ENCODE results near the gene PLA2G4D.
A peak's percentile ranks its signal among the peaks of the same experiment; 100 is the strongest.

Gene PLA2G4D

GRCh38 chr15:42060797-42061196 is 33.6 kb downstream of the PLA2G4D start:
- Histone ChIP-seq H3K27me3 (ENCODE audit: insufficient read depth, low read length) (peaks cover 27% of the 10 kb centered on the region), H3K27ac (ENCODE audit: low read depth, low read length) (no peak overlapping the region), H3K36me3 (ENCODE audit: insufficient read depth, low read length) (no peaks in the 10 kb centered on the region), H3K4me1 (ENCODE audit: control insufficient read depth, insufficient read depth, low read length, unreplicated experiment) (peaks cover 6% of the 10 kb centered on the region), H3K4me3 (ENCODE audit: low read depth, low read length) (no peak overlapping the region), H2AFZ (ENCODE audit: low read length, unreplicated experiment) (no peak overlapping the region), H3K79me2 (ENCODE audit: control insufficient read depth, insufficient read depth, low read length, unreplicated experiment) (no peaks in the 10 kb centered on the region)

- Histone ChIP-seq H3K27ac (ENCODE audit: low read depth, low read length) (no peak overlapping the region), H3K4me1 (ENCODE audit: control insufficient read depth, insufficient read depth, low read length, unreplicated experiment) (peaks cover 6% of the 10 kb centered on the region), H3K36me3 (ENCODE audit: insufficient read depth, low read length) (no peaks in the 10 kb centered on the region), H3K79me2 (ENCODE audit: control insufficient read depth, insufficient read depth, low read length, unreplicated experiment) (no peaks in the 10 kb centered on the region), H2AFZ (ENCODE audit: low read length, unreplicated experiment) (no peak overlapping the region), H3K4me3 (ENCODE audit: low read depth, low read length) (no peak overlapping the region), H3K27me3 (ENCODE audit: insufficient read depth, low read length) (peaks cover 28% of the 10 kb centered on the region)
These were observed 33.9 kb downstream of the PLA2G4D start for GRCh38 chr15:42060477-42060763.

- no peak overlapping the region for H3K27ac ChIP-seq (ENCODE audit: low read depth, low read length)
- peaks cover 28% of the 10 kb centered on the region for H3K27me3 ChIP-seq (ENCODE audit: insufficient read depth, low read length)
- no peak overlapping the region for H2AFZ ChIP-seq (ENCODE audit: low read length, unreplicated experiment)
- no peaks in the 10 kb centered on the region for H3K36me3 ChIP-seq (ENCODE audit: insufficient read depth, low read length)
- peaks cover 6% of the 10 kb centered on the region for H3K4me1 ChIP-seq (ENCODE audit: control insufficient read depth, insufficient read depth, low read length, unreplicated experiment)
- no peaks in the 10 kb centered on the region for H3K79me2 ChIP-seq (ENCODE audit: control insufficient read depth, insufficient read depth, low read length, unreplicated experiment)
- H3K4me3 ChIP-seq (ENCODE audit: low read depth, low read length), result no peak overlapping the region
These were observed 34.5 kb downstream of the PLA2G4D start for GRCh38 chr15:42059661-42060476.

DNA sequence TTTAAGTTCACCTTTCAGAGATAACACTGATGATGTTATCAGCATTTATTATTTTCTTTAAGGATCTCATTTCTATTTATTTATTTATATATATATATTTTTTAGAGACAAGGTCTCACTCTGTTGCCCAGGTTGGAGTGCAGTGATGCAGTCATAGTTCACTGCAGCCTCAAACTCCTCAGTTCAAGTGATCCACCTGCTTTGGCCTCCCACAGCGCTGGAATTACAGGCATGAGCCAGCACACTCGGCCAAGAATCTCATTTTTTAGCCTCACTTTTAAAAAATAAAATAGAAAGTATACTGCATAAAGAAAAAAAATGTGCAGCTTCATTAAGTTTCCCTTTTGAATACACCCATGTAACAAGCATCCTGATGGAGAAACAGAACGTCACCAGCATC is 35.6 kb downstream of the PLA2G4D start:
- no peak overlapping the region for H3K4me3 ChIP-seq (ENCODE audit: low read depth, low read length)
- H2AFZ ChIP-seq (ENCODE audit: low read length, unreplicated experiment), result no peak overlapping the region
- peaks cover 28% of the 10 kb centered on the region for H3K27me3 ChIP-seq (ENCODE audit: insufficient read depth, low read length)
- no peak overlapping the region for H3K27ac ChIP-seq (ENCODE audit: low read depth, low read length)
- no peaks in the 10 kb centered on the region for H3K36me3 ChIP-seq (ENCODE audit: insufficient read depth, low read length)
- H3K79me2 ChIP-seq (ENCODE audit: control insufficient read depth, insufficient read depth, low read length, unreplicated experiment), result no peaks in the 10 kb centered on the region
- peaks cover 6% of the 10 kb centered on the region for H3K4me1 ChIP-seq (ENCODE audit: control insufficient read depth, insufficient read depth, low read length, unreplicated experiment)

GRCh38 chr15:42057799-42058646 is 36.3 kb downstream of the PLA2G4D start:
- Histone ChIP-seq H2AFZ (ENCODE audit: low read length, unreplicated experiment) (no peak overlapping the region), H3K79me2 (ENCODE audit: control insufficient read depth, insufficient read depth, low read length, unreplicated experiment) (no peaks in the 10 kb centered on the region), H3K36me3 (ENCODE audit: insufficient read depth, low read length) (no peaks in the 10 kb centered on the region), H3K27me3 (ENCODE audit: insufficient read depth, low read length) (peaks cover 34% of the 10 kb centered on the region), H3K4me3 (ENCODE audit: low read depth, low read length) (no peak overlapping the region), H3K4me1 (ENCODE audit: control insufficient read depth, insufficient read depth, low read length, unreplicated experiment) (peaks cover 6% of the 10 kb centered on the region), H3K27ac (ENCODE audit: low read depth, low read length) (no peak overlapping the region)

- H3K79me2 ChIP-seq (ENCODE audit: control insufficient read depth, insufficient read depth, low read length, unreplicated experiment), result no peaks in the 10 kb centered on the region
- peak overlapping the region; percentile 17 for H3K4me3 ChIP-seq (ENCODE audit: low read depth, low read length)
- H2AFZ ChIP-seq (ENCODE audit: low read length, unreplicated experiment), result no peak overlapping the region
- peaks cover 6% of the 10 kb centered on the region for H3K4me1 ChIP-seq (ENCODE audit: control insufficient read depth, insufficient read depth, low read length, unreplicated experiment)
- H3K27ac ChIP-seq (ENCODE audit: low read depth, low read length), result no peak overlapping the region
- peaks cover 31% of the 10 kb centered on the region for H3K27me3 ChIP-seq (ENCODE audit: insufficient read depth, low read length)
- H3K36me3 ChIP-seq (ENCODE audit: insufficient read depth, low read length), result no peaks in the 10 kb centered on the region
These were observed 37.2 kb downstream of the PLA2G4D start for GRCh38 chr15:42056934-42057798.

DNA sequence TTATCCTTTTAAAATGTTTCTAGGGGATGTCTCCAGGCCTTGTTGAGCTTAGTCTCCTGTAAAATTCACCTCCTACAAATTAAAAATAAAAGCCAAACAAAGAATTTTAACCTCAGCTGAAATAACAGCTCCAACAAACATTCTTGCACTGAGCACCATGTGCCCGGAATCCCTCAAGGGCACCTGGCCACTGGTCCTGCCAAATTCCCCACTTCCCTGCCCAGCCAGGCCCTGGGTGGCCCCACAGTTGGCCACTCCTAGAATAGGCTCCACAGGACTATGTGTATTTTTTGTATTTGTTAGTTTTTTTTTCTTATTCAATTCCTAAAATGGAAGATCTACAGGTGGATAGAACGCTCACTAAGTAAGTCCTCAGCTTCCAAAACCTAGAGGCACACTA is 40.4 kb downstream of the PLA2G4D start:
- H3K79me2 ChIP-seq (ENCODE audit: control insufficient read depth, insufficient read depth, low read length, unreplicated experiment), result no peaks in the 10 kb centered on the region
- H3K27me3 ChIP-seq (ENCODE audit: insufficient read depth, low read length), result peaks cover 30% of the 10 kb centered on the region
- peaks cover 6% of the 10 kb centered on the region for H3K4me1 ChIP-seq (ENCODE audit: control insufficient read depth, insufficient read depth, low read length, unreplicated experiment)
- H3K36me3 ChIP-seq (ENCODE audit: insufficient read depth, low read length), result no peaks in the 10 kb centered on the region
- H3K4me3 ChIP-seq (ENCODE audit: low read depth, low read length), result no peak overlapping the region
- H2AFZ ChIP-seq (ENCODE audit: low read length, unreplicated experiment), result no peak overlapping the region
- H3K27ac ChIP-seq (ENCODE audit: low read depth, low read length), result no peak overlapping the region

DNA sequence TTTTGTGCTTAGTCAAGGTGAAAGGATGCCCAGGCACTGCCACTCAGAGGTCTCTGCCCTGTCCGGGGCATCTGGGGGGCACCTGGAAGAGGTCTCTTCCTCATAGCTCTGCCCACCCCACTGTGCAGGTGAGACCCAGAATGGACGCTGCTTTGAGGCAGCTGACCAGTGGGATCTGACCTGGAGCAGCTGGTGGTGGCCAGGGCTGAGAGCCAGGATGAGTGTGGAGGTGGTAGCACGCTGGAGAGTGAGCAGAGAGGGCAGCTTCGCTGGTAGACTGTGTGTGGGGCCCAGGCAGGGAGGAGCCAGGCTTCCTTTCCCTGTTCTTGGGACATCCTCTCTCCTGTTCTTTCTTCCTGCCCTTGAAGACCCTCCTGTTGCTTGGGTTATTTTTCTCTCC is 41.4 kb downstream of the PLA2G4D start:
- no peak overlapping the region for H2AFZ ChIP-seq (ENCODE audit: low read length, unreplicated experiment)
- H3K27me3 ChIP-seq (ENCODE audit: insufficient read depth, low read length), result peaks cover 36% of the 10 kb centered on the region
- H3K4me1 ChIP-seq (ENCODE audit: control insufficient read depth, insufficient read depth, low read length, unreplicated experiment), result peaks cover 6% of the 10 kb centered on the region
- no peak overlapping the region for H3K4me3 ChIP-seq (ENCODE audit: low read depth, low read length)
- no peaks in the 10 kb centered on the region for H3K36me3 ChIP-seq (ENCODE audit: insufficient read depth, low read length)
- no peaks in the 10 kb centered on the region for H3K79me2 ChIP-seq (ENCODE audit: control insufficient read depth, insufficient read depth, low read length, unreplicated experiment)
- H3K27ac ChIP-seq (ENCODE audit: low read depth, low read length), result no peak overlapping the region

DNA sequence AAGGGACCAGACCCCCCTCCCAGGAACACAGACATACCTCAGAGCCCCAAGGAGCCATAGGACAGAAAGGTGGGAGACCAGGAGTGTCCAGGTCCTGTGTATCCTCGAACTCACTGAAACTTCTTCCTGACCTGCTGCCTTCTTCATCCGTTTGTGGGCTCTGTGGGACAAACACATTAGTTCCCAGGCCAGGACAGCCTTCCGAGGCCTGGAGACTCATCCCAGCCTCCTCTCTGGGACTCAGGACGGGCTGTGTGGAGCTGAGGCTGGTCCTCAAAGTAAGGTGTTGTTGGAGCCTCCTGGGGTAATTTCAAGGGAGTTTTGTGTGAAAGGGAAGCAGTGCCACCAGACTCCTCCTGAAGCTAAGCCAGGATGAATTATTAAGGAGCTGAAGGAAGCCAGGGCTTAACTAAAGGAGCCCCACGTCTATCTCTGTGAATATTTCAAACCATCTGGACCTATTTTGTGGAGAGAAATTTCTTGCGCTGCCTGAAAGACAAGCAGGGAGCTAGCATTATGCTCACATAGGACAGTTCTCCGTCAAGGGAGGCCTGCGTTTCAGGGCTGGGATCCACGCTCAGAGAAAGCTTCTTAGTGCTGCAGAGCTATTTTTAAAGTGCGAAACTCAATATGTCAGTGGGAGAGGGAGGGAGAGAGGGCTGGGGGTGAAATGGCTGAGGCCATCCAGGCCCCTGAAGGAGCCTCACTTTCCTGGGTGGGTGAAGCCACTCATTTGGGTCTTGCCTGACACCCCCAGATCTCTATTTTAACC is 43.7 kb downstream of the PLA2G4D start:
- peaks cover 31% of the 10 kb centered on the region for H3K27me3 ChIP-seq (ENCODE audit: insufficient read depth, low read length)
- no peak overlapping the region for H2AFZ ChIP-seq (ENCODE audit: low read length, unreplicated experiment)
- no peak overlapping the region for H3K27ac ChIP-seq (ENCODE audit: low read depth, low read length)
- no peaks in the 10 kb centered on the region for H3K4me1 ChIP-seq (ENCODE audit: control insufficient read depth, insufficient read depth, low read length, unreplicated experiment)
- H3K4me3 ChIP-seq (ENCODE audit: low read depth, low read length), result no peak overlapping the region
- no peaks in the 10 kb centered on the region for H3K79me2 ChIP-seq (ENCODE audit: control insufficient read depth, insufficient read depth, low read length, unreplicated experiment)
- no peaks in the 10 kb centered on the region for H3K36me3 ChIP-seq (ENCODE audit: insufficient read depth, low read length)

DNA sequence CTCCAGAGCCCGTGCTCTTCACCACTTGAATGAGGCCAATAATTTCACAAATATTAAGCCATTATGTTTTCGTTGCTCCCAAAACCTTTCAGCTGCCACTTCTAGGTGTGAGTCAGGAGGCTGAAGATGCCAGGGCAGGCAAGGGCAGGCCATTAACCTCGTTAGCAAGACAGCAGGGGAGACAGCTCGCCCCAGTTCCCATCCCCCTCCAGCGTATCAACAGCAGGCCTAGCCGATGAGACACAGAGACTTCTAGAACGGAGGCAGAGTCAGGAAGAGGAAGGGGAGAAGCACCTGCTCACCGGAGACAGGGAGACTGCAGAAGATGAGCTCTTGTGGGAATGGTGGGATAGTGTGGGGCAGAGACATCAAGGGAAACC is 45.6 kb downstream of the PLA2G4D start:
- H3K4me1 ChIP-seq (ENCODE audit: control insufficient read depth, insufficient read depth, low read length, unreplicated experiment), result no peaks in the 10 kb centered on the region
- H3K36me3 ChIP-seq (ENCODE audit: insufficient read depth, low read length), result no peaks in the 10 kb centered on the region
- no peak overlapping the region for H2AFZ ChIP-seq (ENCODE audit: low read length, unreplicated experiment)
- H3K79me2 ChIP-seq (ENCODE audit: control insufficient read depth, insufficient read depth, low read length, unreplicated experiment), result no peaks in the 10 kb centered on the region
- no peak overlapping the region for H3K4me3 ChIP-seq (ENCODE audit: low read depth, low read length)
- peaks cover 33% of the 10 kb centered on the region for H3K27me3 ChIP-seq (ENCODE audit: insufficient read depth, low read length)
- H3K27ac ChIP-seq (ENCODE audit: low read depth, low read length), result no peak overlapping the region
